HEK293 (cell line): ENCODE measurements around the gene GPATCH11.

ENCODE experiments used
- CTCF ChIA-PET: fragments of 350-600 bp; formaldehyde crosslinking; extraction: SDS; loops from one replicate; lab custom pipeline; 2021; ENCODE audit warnings: antibody characterized with exemption; lab: Yijun Ruan, JAX
- POLR2A ChIA-PET: fragments of 300-600 bp; formaldehyde crosslinking; extraction: SDS; loops from one replicate; lab custom pipeline; 2020; ENCODE audit warnings: antibody characterized with exemption, inconsistent platforms; lab: Yijun Ruan, JAX
- H3K27ac ChIP-seq: fragments of 200-500 bp; sonication (Bioruptor generic); 2 replicates; pipeline ENCODE4 v1.5.1; 2014; ENCODE audit warnings: low read depth, low read length, control low read depth, inconsistent platforms; ENCODE audit errors: extremely low read depth
- H3K36me3 ChIP-seq, 2 experiments: fragments of 200-500 bp in 1 of 2; sonication (Bioruptor generic) in 1 of 2; 1 replicate in 1 of 2; 2 replicates in 1 of 2; pipeline ENCODE4 v1.5.1; 2014 to 2017; ENCODE audit warnings: inconsistent platforms in 2 of 2, low read length in 2 of 2; ENCODE audit not compliant: control insufficient read depth in 2 of 2, insufficient read depth in 1 of 2
- H3K4me1 ChIP-seq: fragments of 200-500 bp; sonication (Bioruptor generic); 2 replicates; pipeline ENCODE4 v1.5.1; 2014; ENCODE audit warnings: mild to moderate bottlenecking, low read length, inconsistent platforms; ENCODE audit not compliant: control insufficient read depth, insufficient read depth
- H3K4me3 ChIP-seq: 2 replicates; pipeline ENCODE4 v1.5.1; 2011; ENCODE audit warnings: low read depth, mild to moderate bottlenecking, control low read depth, low read length, moderate library complexity
- H3K9me3 ChIP-seq: fragments of 200-500 bp; sonication (Bioruptor generic); 2 replicates; pipeline ENCODE4 v1.5.1; 2014; ENCODE audit warnings: low read depth, low read length, inconsistent platforms; ENCODE audit not compliant: control insufficient read depth, insufficient read depth
- FEZF1 ChIP-seq: fragments of 450-650 bp; formaldehyde crosslinking; IDR thresholded peaks from 2 replicates; pipeline ENCODE4 v1.5.1; 2016; ENCODE audit warnings: missing biosample characterization, missing genetic modification characterization
- GLI2 ChIP-seq: fragments of 450-650 bp; formaldehyde crosslinking; IDR thresholded peaks from 2 replicates; pipeline ENCODE4; 2017; ENCODE audit warnings: missing biosample characterization, missing genetic modification characterization, low read depth, borderline replicate concordance
- IKZF3 ChIP-seq: fragments of 450-650 bp; IDR thresholded peaks from 2 replicates; pipeline ENCODE4 v1.5.0; 2018; ENCODE audit warnings: missing biosample characterization, mild to moderate bottlenecking, missing genetic modification characterization, moderate library complexity
- KLF1 ChIP-seq: fragments of 450-650 bp; formaldehyde crosslinking; IDR thresholded peaks from 2 replicates; pipeline ENCODE4 v1.5.1; 2016; ENCODE audit warnings: missing biosample characterization, missing genetic modification characterization
- MEIS1 ChIP-seq: sonication (generic); formaldehyde crosslinking; IDR thresholded peaks from 2 replicates; pipeline ENCODE4 v1.8.1; 2022; ENCODE audit warnings: missing genetic modification reagents, mild to moderate bottlenecking, borderline replicate concordance
- SALL2 ChIP-seq: fragments of 450-650 bp; formaldehyde crosslinking; IDR thresholded peaks from 2 replicates; pipeline ENCODE4 v1.5.0; 2017; ENCODE audit warnings: missing biosample characterization, mild to moderate bottlenecking, missing genetic modification characterization, borderline replicate concordance
- TCF7L2 ChIP-seq: IDR thresholded peaks from 2 replicates; pipeline ENCODE4 v1.6.1; 2011; ENCODE audit warnings: low read depth, mild to moderate bottlenecking, inconsistent platforms, low read length, moderate library complexity, borderline replicate concordance
- YY1 ChIP-seq: fragments of 450-650 bp; formaldehyde crosslinking; IDR thresholded peaks from 2 replicates; pipeline ENCODE4 v1.5.1; 2018; ENCODE audit warnings: missing biosample characterization, missing genetic modification characterization
- ZFP41 ChIP-seq: fragments of 450-650 bp; formaldehyde crosslinking; IDR thresholded peaks from 2 replicates; pipeline ENCODE4 v1.5.1; 2016; ENCODE audit warnings: missing biosample characterization, missing genetic modification characterization, borderline replicate concordance
- ZNF132 ChIP-seq: fragments of 450-650 bp; formaldehyde crosslinking; IDR thresholded peaks from 2 replicates; pipeline ENCODE4 v1.5.1; 2017; ENCODE audit warnings: missing biosample characterization, missing genetic modification characterization, borderline replicate concordance
- ZNF18 ChIP-seq: fragments of 450-650 bp; formaldehyde crosslinking; IDR thresholded peaks from 2 replicates; pipeline ENCODE4 v1.5.1; 2016; ENCODE audit warnings: missing biosample characterization, missing genetic modification characterization
- ZNF274 ChIP-seq, 2 experiments: fragments of 200-500 bp in 1 of 2; fragments of 450-650 bp in 1 of 2; sonication (Bioruptor generic) in 1 of 2; formaldehyde crosslinking in 1 of 2; IDR thresholded peaks; 2 replicates each; pipeline versions ENCODE4 v1.5.1 to v1.6.1; 2014 to 2016; ENCODE audit warnings: borderline replicate concordance in 1 of 2, inconsistent platforms in 1 of 2, low read length in 1 of 2, missing biosample characterization in 1 of 2, missing genetic modification characterization in 1 of 2
- ZNF366 ChIP-seq: fragments of 450-650 bp; formaldehyde crosslinking; conservative IDR thresholded peaks from 2 replicates; pipeline ENCODE4 v1.5.1; 2016; ENCODE audit warnings: missing biosample characterization, missing genetic modification characterization
- ZNF473 ChIP-seq: fragments of 450-650 bp; formaldehyde crosslinking; IDR thresholded peaks from 2 replicates; pipeline ENCODE4 v1.5.1; 2017; ENCODE audit warnings: missing biosample characterization, missing genetic modification characterization
- ZNF501 ChIP-seq: fragments of 450-650 bp; formaldehyde crosslinking; IDR thresholded peaks from 2 replicates; pipeline ENCODE4 v1.5.1; 2016; ENCODE audit warnings: missing biosample characterization, missing genetic modification characterization
- ZNF521 ChIP-seq: fragments of 450-650 bp; formaldehyde crosslinking; IDR thresholded peaks from 2 replicates; pipeline ENCODE4 v1.5.1; 2017; ENCODE audit warnings: missing biosample characterization, mild to moderate bottlenecking, missing genetic modification characterization
- ZNF529 ChIP-seq: fragments of 450-650 bp; formaldehyde crosslinking; IDR thresholded peaks from 2 replicates; pipeline ENCODE4 v1.5.1; 2017; ENCODE audit warnings: missing genetic modification characterization, missing biosample characterization; ENCODE audit not compliant: insufficient replicate concordance
- ZNF571 ChIP-seq: fragments of 450-650 bp; formaldehyde crosslinking; IDR thresholded peaks from 2 replicates; pipeline ENCODE4 v1.5.0; 2017; ENCODE audit warnings: missing biosample characterization, missing genetic modification characterization
- ZNF658 ChIP-seq: fragments of 450-650 bp; formaldehyde crosslinking; IDR thresholded peaks from 2 replicates; pipeline ENCODE4; 2016; ENCODE audit warnings: missing biosample characterization, missing genetic modification characterization
- ZSCAN5A ChIP-seq: fragments of 450-650 bp; formaldehyde crosslinking; IDR thresholded peaks from 2 replicates; pipeline ENCODE4 v1.5.1; 2016; ENCODE audit warnings: missing biosample characterization, missing genetic modification characterization
- TF ChIP-seq, protein P1 (sequence below): fragments of 450-650 bp; IDR thresholded peaks from 2 replicates; pipeline ENCODE4 v1.5.1; 2018; ENCODE audit warnings: missing biosample characterization, missing genetic modification characterization
- TF ChIP-seq, protein P2 (sequence below): fragments of 450-650 bp; formaldehyde crosslinking; IDR thresholded peaks from 2 replicates; pipeline ENCODE4 v1.5.1; 2016; ENCODE audit warnings: missing biosample characterization, missing genetic modification characterization, low read depth
- TF ChIP-seq, protein P3 (sequence below): fragments of 450-650 bp; formaldehyde crosslinking; optimal IDR thresholded peaks from 2 replicates; pipeline ENCODE3; 2016; ENCODE audit warnings: missing biosample characterization, mild to moderate bottlenecking, missing genetic modification characterization

GPATCH11 gene

DNA sequence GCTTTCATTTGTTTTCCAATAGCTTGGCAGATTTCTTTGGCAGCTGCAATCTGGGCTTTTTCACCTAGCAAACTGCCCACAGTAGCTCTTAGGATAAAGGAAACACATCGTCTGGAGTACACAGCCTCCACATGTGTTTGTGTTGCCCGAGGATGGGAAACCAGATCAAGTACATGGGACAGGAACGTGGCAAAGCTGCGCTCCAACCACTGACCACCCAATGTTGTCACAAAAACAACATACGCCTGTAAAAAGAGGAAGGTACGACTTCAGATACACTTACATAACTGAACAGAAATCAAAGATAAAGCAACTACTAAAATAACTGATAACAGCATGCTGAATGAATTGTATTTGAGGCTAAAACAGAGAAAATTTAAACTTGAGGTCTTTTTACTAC, 15.6 kb upstream of the GPATCH11 start:
- TF ChIP-seq ZNF132 (tag by site-specific recombination) (no peak), ZNF529 (no peak), ZNF366 (tag by site-specific recombination) (no peak), ZNF18 (no peak), ZNF274 (IDR thresholded peaks at IDR 0.05; ENCODE audit: low read length) (no peak), ZNF274 (tag by site-specific recombination; IDR thresholded peaks at IDR 0.05; ENCODE audit: borderline replicate concordance) (no peak), ZFP41 (tag by site-specific recombination) (no peak), GLI2 (tag by site-specific recombination) (no peak)
- no peak overlapping the region for H3K4me3 ChIP-seq
- CTCF ChIA-PET, result no interaction called here
- no peaks in the 10 kb centered on the region for H3K9me3 ChIP-seq
- POLR2A ChIA-PET, result no interaction called here
- no peaks in the 10 kb centered on the region for H3K4me1 ChIP-seq
- H3K36me3 ChIP-seq, result peaks cover 47 to 65% of the 10 kb centered on the region in 2 experiments
- H3K27ac ChIP-seq, result no peak overlapping the region

DNA sequence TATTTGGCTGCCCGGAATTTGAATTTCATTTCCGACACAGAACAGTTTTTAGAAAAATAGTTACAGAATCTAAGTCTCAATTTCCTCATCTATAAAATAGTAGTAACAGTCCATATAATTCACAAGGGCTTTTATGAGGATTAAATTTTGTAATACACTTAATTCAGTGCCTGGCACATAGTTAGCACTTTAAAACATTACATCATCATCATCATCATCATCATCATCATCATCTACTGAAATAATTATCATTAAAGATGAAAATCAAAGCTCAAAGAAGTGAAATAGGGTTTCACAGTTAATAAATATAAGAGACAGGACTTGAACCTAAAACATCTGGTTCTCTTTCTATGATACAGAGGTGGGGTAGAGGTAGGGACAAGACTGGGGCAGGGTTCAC, 13.4 kb upstream of the GPATCH11 start:
- H3K36me3 ChIP-seq, result peaks cover 43 to 63% of the 10 kb centered on the region in 2 experiments
- ChIA-PET CTCF (interaction anchor here (0.6 kb wide), 3 partner anchors 20 to 325 kb away, joined by 3 to 6 read pairs (median 3); no protein-coding TSS in a partner anchor), POLR2A (interaction anchor here (1.2 kb wide), 1 partner anchor 1681 kb away, joined by 3 read pairs; the partner anchor contains the start of gene SRSF7)
- H3K9me3 ChIP-seq, result no peaks in the 10 kb centered on the region
- H3K4me1 ChIP-seq, result no peaks in the 10 kb centered on the region
- no peak overlapping the region for H3K4me3 ChIP-seq
- no peak overlapping the region for H3K27ac ChIP-seq
- TF ChIP-seq, protein P1, sequence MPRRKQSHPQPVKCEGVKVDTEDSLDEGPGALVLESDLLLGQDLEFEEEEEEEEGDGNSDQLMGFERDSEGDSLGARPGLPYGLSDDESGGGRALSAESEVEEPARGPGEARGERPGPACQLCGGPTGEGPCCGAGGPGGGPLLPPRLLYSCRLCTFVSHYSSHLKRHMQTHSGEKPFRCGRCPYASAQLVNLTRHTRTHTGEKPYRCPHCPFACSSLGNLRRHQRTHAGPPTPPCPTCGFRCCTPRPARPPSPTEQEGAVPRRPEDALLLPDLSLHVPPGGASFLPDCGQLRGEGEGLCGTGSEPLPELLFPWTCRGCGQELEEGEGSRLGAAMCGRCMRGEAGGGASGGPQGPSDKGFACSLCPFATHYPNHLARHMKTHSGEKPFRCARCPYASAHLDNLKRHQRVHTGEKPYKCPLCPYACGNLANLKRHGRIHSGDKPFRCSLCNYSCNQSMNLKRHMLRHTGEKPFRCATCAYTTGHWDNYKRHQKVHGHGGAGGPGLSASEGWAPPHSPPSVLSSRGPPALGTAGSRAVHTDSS (tag by site-specific recombination), result peak; percentile 84
- no peak for TF ChIP-seq TCF7L2
- TF ChIP-seq ZNF571 (tag by site-specific recombination), result no peak
- TF ChIP-seq, protein P2, sequence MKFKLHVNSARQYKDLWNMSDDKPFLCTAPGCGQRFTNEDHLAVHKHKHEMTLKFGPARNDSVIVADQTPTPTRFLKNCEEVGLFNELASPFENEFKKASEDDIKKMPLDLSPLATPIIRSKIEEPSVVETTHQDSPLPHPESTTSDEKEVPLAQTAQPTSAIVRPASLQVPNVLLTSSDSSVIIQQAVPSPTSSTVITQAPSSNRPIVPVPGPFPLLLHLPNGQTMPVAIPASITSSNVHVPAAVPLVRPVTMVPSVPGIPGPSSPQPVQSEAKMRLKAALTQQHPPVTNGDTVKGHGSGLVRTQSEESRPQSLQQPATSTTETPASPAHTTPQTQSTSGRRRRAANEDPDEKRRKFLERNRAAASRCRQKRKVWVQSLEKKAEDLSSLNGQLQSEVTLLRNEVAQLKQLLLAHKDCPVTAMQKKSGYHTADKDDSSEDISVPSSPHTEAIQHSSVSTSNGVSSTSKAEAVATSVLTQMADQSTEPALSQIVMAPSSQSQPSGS (tag by site-specific recombination), result peak; percentile 56; the same call in 1 of the 2 replicates

DNA sequence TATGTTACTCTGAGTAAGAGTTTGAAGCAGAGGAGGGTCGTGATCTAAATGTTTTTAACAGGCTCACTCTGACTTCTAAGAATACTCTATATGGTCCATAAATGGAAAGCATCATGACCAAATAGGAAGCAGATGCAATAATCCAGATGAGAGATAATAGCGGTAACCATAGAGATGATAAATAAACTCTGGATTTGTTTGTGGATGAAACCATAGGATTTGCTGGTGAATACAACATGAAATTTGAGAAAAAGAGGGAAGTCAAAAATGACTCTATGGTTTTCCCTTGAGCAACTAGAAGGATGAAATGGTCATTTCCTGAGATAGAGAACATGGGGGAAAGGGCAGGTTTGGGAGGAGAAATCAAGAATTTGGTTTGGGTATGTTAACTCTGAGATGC, 4.1 kb upstream of the GPATCH11 start:
- H3K27ac ChIP-seq, result no peak overlapping the region
- ChIA-PET CTCF (no interaction called here), POLR2A (interaction anchor here (0.6 kb wide), 1 partner anchor 71 kb away, joined by 4 read pairs; no protein-coding TSS in a partner anchor)
- no peak for TF ChIP-seq MEIS1 (CRISPR knock-in tag)
- no peak for TF ChIP-seq YY1
- TF ChIP-seq ZSCAN5A, result no peak
- no peak for TF ChIP-seq FEZF1 (tag by site-specific recombination)
- TF ChIP-seq ZNF521 (tag by site-specific recombination), result no peak
- TF ChIP-seq, protein P3, sequence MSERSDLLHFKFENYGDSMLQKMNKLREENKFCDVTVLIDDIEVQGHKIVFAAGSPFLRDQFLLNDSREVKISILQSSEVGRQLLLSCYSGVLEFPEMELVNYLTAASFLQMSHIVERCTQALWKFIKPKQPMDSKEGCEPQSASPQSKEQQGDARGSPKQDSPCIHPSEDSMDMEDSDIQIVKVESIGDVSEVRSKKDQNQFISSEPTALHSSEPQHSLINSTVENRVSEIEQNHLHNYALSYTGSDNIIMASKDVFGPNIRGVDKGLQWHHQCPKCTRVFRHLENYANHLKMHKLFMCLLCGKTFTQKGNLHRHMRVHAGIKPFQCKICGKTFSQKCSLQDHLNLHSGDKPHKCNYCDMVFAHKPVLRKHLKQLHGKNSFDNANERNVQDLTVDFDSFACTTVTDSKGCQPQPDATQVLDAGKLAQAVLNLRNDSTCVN (tag by site-specific recombination), result no peak
- no peak for TF ChIP-seq TCF7L2
- no peak for TF ChIP-seq KLF1 (tag by site-specific recombination)
- no peak for TF ChIP-seq SALL2 (tag by site-specific recombination)
- no peak for TF ChIP-seq ZNF473 (tag by site-specific recombination)
- TF ChIP-seq IKZF3 (tag by site-specific recombination), result no peak
- TF ChIP-seq ZNF658 (tag by site-specific recombination), result no peak
- no peak for TF ChIP-seq ZNF501

More for the DNA sequence above, 4.1 kb upstream of the GPATCH11 start:
- Histone ChIP-seq H3K9me3 (no peaks in the 10 kb centered on the region), H3K4me3 (no peak overlapping the region), H3K36me3 (peaks cover 8 to 52% of the 10 kb centered on the region in 2 experiments), H3K4me1 (peaks cover 4% of the 10 kb centered on the region)
